Measurements from ENCODE around the gene COL12A1.
"Not testable (repeated sequence)": the region's sequence is repeated elsewhere in the genome, so short reads cannot be mapped to it uniquely, and the experiment has no call there.

Gene COL12A1

DNA sequence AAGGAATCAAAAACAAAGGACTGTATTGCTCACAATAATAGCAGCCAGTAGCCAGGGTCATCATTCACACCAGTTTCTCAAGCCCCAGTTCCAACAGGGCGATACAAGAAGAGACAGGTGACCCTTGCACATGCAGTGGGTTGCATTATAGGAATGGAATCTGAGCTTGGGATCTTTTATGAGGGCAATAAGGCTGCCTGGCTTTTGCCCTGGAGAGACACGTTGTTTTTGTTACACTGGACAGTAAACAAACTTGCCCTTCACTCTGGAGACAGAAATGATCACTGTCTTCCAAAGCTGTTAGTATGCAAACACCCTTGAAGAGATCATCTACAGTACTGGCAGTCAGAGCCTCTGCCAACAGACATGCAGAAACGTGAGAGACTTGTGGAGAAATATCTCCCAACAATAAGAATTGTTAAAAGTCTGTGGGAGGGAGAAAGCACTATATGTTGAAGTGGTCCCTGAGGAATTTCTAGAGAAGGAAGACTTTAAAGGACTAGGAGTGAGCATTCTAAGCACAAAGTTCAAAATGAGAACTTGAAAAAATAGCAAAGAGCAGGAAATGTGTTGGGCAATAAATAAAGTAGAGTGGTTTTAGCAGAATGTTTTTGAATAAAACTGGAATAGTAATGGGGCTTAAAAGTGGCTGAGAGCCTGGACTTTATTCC, 6.2 kb upstream of the COL12A1 start:
- DNase-seq (ENCODE audit: low read depth), result no peak

DNA sequence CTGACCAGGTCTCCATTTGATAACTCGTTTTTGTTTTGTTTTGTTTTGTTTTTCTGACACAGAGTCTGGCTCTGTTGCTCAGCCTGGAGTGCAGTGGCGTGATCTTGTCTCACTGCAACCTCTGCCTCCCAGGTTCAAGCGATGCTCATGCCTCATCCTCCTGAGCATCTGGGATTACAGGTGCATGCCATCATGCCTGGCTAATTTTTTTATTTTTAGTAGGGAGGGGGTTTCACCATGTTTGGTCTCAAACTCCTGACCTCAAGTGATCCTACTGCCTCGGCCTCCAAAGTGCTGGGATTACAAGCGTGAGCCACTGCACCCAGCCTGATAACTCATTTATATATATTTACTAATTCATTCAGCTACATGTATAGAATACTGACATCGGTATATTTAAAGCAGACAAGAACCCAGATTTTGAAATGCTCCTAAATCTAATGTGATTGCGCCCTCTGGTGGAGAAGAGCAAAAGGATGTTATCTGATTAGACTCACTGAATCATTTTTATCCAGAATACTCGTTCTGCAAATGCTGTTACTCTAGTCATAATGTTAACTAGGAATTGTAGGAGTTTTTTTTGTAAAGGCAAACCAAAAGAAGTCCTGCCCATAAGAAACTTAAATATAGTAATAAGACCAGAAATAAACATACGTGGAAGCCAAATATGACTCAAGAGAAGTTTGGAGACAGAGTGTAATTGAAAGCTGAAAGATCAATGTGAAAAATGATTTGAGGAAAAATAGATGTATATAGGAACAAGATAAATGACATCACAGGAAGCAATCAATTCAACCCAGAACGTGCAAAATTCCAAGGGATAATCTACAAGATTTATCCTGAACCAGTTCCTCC, 5.3 kb upstream of the COL12A1 start:
- no peak for DNase-seq (ENCODE audit: low read depth)

DNA sequence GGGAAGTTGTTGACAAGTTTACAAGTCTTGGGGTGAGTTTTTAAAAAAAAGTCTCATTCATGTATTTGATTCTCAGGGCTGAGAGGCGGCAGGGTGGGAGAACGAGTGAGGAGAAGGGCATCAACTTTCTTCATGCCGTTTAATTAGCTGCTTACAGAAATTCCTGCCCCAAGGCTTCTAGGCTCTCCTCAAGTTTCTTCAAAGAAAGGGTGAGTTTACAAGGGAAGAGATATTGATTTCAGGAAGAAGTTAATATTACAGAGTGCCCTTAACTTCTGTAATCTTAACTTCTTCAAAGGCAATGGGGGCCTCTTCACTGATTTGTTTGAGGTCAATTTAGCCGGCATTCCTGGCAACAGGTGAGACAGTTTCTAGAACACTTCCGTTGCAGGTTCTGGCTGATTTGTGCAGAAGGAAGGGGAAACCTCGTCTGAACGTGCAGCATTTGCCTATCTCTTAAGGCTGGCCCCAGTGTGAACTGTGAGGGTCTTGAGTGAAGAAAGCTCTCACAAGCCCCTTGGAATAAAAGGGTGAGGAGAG, 3.4 kb upstream of the COL12A1 start:
- no peak for DNase-seq (ENCODE audit: low read depth)

DNA sequence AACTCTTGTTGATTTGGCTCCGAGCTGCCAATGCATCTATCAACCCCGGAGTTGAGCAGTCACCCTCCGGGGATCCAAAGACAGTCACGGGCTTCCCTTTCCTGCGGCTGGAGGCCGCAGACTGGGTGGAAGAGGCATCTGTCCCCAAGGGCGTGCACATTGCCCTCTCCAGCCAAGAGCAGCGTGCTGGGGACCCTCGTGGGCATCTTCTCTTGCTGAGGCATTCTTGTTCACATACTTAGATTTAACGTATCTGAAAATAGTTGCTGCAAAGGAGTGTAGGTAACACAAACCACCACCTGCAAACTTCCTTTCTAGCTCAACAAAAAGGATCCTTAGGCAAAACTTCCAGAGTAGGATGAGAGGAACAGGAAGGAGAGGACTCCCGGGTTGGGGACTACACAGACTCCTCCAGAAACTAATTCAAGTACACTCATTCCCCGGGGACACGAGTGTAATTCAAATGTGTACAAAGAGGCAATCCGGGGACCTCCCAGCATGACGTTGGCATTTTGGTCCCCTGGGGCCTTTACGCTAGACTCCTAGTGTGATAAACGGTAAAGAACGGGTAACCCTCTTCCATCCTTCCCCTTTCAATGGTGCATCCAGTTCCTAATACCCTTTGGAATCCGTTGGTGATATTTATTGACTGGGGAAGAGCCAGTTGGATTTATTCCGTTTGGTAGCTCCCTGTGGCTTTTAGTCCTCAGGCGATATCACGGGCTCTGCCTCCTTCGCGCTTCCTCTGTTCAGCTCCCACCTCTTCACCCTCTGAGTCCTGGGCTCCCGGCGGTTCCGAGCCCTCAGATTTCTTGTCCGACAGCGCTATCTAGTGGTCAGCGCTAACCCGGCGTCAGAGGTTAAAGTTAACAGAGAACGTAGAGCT, 2.7 kb upstream of the COL12A1 start:
- peak; percentile 55 for DNase-seq (ENCODE audit: low read depth)

DNA sequence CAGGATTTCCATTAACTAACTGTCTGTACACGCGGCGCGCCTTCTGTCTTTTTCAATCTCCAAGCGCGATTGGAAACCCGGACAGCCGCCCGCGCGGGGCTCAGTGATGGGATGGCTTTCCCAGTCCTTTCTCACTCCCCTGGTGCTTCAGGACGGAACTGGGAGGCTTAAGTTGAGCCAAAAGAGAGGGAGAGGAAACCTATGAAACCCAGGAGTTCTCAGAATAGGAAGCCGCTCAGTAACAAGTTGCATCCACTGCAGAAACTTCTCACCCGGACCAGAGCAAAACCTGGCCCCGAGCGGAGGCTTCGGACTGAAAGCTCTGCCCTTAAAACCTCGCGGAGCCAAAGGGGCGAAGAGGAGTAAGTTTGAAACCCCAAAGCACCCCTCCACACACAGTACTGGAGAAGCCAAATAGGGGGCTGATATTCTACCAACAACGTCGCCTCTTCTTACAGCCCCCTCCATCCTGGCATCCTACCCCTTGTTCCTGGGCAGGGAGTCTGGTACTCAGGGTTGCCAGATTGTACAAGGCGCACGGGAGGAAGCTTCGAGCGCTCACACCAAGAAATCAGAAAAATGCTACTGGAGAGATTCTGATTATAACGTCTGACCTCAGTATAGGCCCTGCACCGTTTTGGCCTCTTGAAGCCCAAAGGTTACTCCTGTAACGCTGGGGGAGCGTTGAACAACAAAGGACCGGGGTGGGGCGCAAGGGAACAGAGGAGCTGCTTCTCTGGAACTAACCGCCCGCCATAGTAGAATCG, 906 bp upstream of the COL12A1 start:
- no peak for DNase-seq (ENCODE audit: low read depth)

DNA sequence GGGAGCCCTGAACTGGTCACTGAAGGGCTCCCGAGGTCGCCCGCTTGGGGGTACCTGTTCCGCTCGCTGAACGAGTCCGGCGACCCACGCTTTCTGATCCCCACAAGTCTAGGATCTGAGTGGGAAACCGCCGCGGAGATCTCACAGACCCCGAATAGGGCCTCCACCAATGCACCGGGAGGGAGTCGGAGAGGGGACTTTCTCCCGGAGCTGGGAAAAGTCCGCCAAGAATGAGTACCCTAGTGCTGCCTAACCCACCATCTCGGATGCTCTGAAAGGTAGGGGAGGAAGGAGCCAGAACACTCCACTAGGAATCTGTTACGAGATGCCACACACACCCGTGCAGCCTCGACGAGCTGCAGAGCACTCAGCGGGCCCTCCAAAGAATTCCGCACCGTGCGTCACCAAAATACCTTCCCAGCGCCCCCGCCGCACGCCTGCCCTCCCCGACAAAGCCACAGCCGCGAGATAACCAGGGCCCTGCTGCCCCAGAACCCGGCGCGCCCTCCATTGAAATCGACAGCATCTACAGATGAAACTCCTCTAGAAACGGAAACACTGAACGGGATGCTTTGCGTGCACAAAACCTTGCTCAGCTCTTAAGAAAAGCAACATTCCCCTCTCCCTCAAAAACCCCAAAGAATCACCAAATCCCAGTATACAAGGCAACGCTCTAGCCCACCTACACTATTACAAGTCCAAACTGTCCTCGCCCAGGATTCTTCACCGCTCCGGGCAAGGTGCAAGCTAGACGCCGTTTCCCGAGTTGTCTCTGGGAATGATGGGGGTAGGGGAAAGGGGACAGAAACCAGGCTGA, 686 bp downstream of the COL12A1 start:
- DNase-seq (ENCODE audit: low read depth), result no peak

DNA sequence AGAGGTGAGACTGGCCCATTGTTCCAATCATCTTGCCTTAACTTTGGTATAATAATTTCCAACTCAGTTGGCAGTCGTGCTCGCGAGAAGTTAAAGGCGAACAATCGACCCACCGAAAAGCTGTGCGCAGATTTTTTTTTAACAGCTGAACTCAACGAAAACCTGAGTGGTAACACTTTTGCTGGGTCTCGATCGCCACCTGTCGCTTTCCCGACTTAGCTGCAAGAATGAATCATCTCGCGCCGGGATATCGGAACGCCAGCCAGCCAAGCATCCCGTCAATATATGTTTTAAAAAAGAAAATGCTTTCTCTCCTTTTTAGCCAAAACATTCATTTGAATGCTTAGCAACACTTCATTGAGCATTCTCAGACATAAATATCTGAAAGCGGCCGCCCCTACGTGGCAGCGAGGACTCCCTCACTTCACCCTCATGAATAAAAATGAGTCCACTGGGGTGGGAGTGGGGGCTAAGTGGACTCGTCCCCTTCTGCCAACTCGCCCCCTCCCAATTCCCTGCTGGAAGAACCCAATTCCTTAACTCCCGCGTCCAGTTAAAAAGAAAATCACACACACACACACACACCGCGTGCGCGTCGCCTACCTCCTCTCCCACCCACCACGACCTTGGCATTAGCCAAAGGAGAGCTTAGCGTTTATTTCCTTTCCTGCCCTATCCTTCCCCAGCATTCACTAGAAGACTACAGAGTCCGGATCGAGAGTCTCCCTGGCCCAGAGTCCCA, 1.5 kb downstream of the COL12A1 start:
- no peak for DNase-seq (ENCODE audit: low read depth)

DNA sequence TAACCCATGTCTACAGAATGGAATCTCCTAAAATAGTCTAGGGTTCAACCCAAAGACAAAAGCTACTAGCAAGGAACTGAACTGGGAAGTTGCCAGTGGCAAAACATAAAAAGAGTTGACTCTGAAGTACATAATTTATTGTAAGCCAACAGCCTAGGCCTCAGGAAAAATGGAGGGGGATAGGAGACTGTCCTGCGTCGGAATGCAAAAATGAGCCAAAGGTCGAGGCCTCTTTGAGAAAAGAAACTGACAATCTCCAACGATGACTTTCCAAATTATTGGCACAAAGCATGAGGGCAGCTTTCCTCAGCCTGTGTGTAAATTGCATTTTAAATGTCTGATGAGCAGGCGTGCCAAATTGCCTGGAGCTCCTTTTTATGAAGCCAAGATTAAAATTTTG, 2.1 kb downstream of the COL12A1 start:
- no peak for DNase-seq (ENCODE audit: low read depth)

DNA sequence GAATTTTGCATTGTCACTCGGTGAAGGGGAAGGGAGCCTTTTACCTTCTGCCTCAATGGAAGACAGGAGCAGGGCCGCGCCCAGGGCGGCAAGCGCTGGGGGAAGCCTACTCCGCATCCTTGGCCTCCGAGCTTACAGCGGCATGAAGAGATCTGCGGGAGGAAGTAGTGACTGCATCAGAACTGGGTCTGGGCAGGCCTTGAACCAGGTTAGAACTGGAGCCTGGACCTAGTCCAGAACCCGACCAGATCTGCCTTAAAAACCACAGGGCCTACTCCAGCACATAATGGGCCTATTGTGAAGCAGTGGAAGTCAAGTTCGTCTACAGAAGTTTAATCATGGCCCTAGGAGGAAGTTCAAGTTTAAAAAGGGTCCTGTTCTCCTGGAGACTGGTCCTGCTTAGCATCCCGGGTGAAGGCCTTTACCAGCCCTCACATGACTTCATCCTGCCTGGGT, 3.1 kb downstream of the COL12A1 start:
- no peak for DNase-seq (ENCODE audit: low read depth)

DNA sequence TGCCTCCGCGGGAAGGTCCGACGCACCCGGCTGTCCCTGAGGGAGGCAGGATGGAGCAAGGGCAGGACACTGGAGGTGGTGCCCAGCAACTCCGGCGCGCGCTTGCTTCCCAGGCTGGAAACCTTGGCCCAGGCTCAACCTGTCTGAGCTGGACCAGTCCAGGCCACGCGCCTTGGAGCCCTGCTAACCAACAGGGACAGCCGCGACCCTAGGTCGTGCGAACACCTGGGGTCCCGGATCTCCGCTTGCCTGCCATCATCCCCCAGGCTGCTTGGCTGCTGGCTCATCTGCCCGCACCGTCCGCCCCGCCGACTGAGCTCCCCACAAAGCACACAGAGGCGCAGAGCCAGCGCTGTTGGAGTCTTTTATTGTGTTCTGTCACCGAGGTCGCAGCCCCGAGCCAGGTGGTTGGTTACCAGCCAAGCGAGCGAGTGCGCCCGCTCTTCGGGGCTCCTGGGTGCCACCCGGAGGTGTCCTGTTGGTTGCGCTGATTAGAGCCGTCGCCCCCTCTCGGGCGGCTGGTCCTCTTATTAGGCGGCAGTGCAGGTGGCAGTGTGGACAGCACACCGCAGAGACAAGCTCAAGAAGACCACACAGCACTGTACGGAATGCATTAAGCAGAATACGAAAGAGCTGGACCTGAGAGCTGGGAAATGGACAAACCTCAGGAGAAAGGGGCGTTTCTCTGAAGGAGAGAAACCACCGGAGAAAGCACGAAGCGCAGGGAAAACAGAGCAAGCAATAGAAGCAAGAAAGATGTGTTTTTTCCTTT, 3.8 kb downstream of the COL12A1 start:
- no peak for DNase-seq (ENCODE audit: low read depth)

DNA sequence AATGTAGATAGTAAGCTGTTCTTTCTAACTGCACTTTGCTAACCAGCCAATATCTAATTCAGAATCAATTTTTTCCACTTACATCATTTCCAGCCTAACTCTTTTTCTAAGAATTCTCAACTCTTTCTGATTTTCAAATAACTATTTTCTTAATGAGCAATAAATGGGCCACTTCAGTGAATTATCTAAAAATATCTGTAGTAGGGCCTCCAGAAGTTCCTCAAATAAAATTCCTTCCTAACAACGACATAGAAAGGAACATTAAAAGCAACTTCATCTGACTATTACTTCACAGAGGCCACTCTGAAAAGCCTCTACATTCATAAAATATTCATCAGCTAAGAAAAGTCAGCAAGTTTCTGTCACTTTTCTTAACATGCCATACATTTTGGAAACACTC, 4.8 kb downstream of the COL12A1 start:
- no peak for DNase-seq (ENCODE audit: low read depth)

DNA sequence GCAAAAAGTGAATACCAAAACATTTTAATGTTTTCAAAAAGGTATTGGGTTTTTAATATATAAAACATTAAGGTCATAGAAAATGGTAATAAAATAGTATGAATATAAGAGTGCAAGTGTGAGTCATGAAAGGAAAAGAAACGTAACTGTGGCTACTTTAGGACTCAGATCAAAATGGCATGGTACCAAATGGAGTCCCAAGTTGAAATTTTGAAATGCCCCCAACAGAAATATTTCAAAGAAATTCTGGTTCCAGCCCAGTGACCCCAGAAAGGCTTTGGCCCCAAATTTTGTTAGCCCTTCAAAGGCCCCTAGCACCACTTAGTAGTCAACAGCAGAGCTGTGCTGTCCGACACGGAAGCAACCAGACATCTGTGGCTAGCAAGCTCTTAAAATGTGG, 6.0 kb downstream of the COL12A1 start:
- no peak for DNase-seq (ENCODE audit: low read depth)

DNA sequence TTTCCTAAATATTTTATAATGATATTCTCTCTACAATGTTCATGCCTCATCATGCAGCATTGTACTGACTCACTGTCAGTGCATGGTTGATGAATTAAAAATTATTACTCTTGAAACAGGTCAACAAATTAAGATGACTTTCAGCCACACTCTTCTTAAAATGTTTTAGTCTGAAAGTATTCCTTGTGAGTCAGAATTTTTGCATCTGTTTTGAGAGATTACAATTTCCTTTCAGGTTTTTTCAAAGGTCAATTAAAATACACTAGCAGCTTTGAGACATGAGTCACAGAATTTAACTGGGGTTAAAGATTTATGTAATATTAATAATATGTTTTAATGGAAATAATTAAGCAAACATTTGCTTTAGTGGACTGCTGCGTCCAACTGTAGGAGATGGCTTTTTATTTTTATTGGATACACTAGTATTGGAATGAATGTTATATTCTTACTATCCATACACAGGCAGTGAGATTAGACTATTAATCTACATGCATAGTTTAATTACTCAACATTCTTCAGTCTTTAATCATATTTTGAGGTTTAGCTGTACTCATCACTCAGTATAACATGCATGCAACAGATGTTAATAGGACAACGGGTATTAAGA, 9.7 kb downstream of the COL12A1 start:
- no peak for DNase-seq (ENCODE audit: low read depth)

DNA sequence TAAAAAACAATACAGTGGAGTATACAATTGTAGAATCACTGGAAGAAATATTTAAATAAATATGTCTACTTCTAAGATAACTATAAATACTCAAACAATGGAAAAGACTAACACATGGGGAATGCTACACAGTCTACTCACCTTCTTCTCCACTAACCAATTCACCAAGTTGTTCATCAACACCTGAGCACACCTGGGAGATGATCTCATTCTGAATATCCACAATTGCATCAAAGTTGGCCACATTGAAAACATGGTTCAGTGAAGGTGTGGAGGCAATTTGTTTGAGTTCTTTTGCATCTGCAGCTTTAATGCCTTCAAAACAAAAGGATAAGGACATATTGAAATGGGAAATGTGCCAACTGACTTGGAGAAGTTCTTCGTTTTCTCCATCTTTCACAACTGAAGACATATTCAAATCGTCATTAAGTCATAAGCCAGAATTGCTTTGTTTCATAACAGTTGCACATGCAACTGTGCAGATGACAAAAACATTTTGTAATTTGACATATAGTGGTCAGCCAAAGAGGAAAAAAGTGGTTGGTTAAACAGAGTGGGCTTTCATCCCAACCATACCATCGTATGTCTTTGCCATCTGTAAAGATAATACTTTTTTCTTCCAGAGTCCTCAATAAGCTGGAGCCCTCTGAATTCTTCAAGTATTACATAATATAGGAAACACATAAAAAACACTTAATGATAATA, 17.5 kb downstream of the COL12A1 start:
- DNase-seq (ENCODE audit: low read depth), result no peak

DNA sequence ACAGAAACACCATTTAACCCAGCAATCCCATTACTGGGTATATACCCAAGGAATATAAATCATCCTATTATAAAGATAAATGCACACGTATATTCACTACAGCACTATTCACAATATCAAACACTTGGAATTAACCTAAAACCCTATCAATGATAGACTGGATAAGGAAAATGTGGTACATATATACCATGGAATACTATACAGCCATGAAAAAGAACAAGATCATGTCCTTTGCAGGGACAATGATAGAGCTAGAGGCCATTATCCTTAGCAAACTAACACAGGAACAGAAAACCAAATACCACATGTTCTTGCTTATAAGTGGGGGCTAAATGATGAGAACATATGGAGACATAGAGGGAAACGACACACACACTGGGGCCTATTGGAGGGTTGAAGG, 19.3 kb downstream of the COL12A1 start:
- DNase-seq (ENCODE audit: low read depth), result not testable (repeated sequence)

DNA sequence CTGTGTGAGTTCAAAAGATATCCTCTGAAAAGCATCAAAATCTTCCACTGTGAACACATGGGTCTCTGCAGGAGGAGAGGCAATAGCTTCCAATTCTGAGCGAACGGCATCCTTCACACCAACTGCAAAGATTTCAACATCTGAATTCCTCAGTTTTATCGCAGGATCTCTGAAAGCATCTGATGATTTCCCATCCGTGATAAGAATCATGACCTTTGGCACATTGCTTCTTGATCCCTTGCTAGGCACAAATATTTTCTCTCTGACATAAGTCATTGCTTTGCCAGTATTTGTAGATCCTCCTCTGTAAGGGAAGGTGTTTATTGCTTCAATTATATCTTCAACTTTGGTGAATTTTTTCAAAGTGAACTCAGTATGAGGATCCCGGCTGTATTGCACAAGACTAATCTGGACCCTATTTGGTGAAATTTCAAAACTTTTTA, 22.7 kb downstream of the COL12A1 start:
- DNase-seq (ENCODE audit: low read depth), result no peak

DNA sequence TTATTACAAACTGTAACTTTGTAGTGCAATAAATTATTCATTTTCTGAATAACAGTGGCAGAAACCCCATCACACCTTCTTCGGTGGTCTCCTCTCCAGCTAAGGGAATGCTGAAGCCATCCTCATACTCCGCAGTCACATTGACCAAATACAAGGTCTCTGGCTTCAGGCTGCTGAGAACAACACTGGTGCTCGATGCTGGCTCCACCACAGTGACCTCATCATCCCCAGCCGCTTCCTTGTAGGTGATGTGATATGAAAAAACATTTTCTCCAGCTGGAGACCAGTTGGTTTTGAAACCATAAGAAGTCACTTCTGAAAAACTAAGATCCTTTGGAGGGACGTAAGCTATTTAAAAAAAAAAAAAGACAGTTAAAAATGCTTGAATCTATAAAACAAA, 25.0 kb downstream of the COL12A1 start:
- no peak for DNase-seq (ENCODE audit: low read depth)

DNA sequence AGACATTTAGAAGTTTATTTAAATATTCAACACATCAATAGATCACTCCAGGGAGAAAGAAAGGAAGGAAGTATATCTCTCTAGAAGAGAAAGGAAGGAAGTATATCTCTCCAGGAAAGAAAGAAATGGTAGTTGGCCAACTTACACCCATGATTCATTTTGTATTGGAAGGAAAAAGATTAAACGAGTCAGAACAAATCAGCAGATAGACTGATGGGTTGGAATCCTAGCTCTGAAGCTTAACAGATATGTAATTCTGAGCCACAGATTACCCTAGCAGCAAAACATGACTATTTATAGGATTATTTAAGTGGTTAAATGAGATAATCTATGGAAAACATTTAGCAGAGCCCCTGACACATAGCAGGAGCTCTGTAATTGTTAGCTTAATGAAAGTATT, 27.1 kb downstream of the COL12A1 start:
- DNase-seq (ENCODE audit: low read depth), result no peak
